ENCODE data around the gene TMPRSS11E.
"Not testable (repeated sequence)": the region's sequence is repeated elsewhere in the genome, so short reads cannot be mapped to it uniquely, and the experiment has no call there.

GRCh38 chr4:68412031-68412430, 35.2 kb upstream of the TMPRSS11E start:
- TF ChIP-seq CTCF (IDR thresholded peaks at IDR 0.05); ZFX (IDR thresholded peaks at IDR 0.05; ENCODE audit: borderline replicate concordance): not testable (repeated sequence)
